OCI-LY1 (cell line): ENCODE measurements around the gene RTP2.

Experiments used
- H2AFZ ChIP-seq: fragments of 200-600 bp; sonication (generic), shearing (Covaris generic); 2 replicates; pipeline ENCODE4 v1.6.0; 2014; ENCODE audit warnings: antibody characterized with exemption, mild to moderate bottlenecking, low read length
- H3F3A ChIP-seq: fragments of 200-600 bp; sonication (generic), shearing (Covaris generic); 2 replicates; pipeline ENCODE4 v1.6.0; 2014; ENCODE audit warnings: mild to moderate bottlenecking, antibody characterized with exemption, low read length, moderate library complexity; ENCODE audit not compliant: insufficient read depth
- H3K27ac ChIP-seq: fragments of 200-600 bp; sonication (generic); 2 replicates; pipeline ENCODE4 v1.5.1; 2014; ENCODE audit warnings: low read length, mixed run types, mild to moderate bottlenecking, low read depth; ENCODE audit not compliant: poor library complexity, severe bottlenecking
- H3K27me3 ChIP-seq: fragments of 200-600 bp; sonication (generic); 2 replicates; pipeline ENCODE4 v1.6.0; 2014; ENCODE audit warnings: antibody characterized with exemption, mild to moderate bottlenecking, low read length, moderate library complexity; ENCODE audit not compliant: insufficient read depth
- H3K36me3 ChIP-seq: fragments of 200-600 bp; sonication (generic); 2 replicates; pipeline ENCODE4 v1.6.1; 2014; ENCODE audit warnings: mild to moderate bottlenecking, antibody characterized with exemption, low read length, moderate library complexity, mixed read lengths; ENCODE audit not compliant: insufficient read depth
- H3K4me1 ChIP-seq: fragments of 200-600 bp; sonication (generic); 2 replicates; pipeline ENCODE4 v1.5.1; 2014; ENCODE audit warnings: mild to moderate bottlenecking, low read length, moderate library complexity; ENCODE audit not compliant: insufficient read depth, severe bottlenecking
- H3K4me2 ChIP-seq: fragments of 200-600 bp; sonication (generic), shearing (Covaris generic); 2 replicates; pipeline ENCODE4 v1.6.1; 2014; ENCODE audit warnings: low read length
- H3K4me3 ChIP-seq: fragments of 200-600 bp; sonication (generic); 2 replicates; pipeline ENCODE4 v1.5.1; 2014; ENCODE audit warnings: low read length, low read depth, mild to moderate bottlenecking, mixed read lengths; ENCODE audit not compliant: poor library complexity, severe bottlenecking
- H3K79me2 ChIP-seq: fragments of 200-600 bp; shearing (Covaris generic); 2 replicates; pipeline ENCODE4 v1.6.1; 2016; ENCODE audit warnings: mixed run types, low read length, mixed read lengths; ENCODE audit not compliant: insufficient read depth
- H3K9ac ChIP-seq: fragments of 200-600 bp; sonication (generic), shearing (Covaris generic); 2 replicates; pipeline ENCODE4 v1.6.1; 2014; ENCODE audit warnings: mild to moderate bottlenecking, low read length, mixed read lengths
- H3K9me2 ChIP-seq: fragments of 200-600 bp; sonication (generic), shearing (Covaris generic); 2 replicates; pipeline ENCODE4 v1.6.1; 2014; ENCODE audit warnings: low read depth, mild to moderate bottlenecking, low read length, mixed read lengths
- H3K9me3 ChIP-seq: fragments of 200-600 bp; shearing (Covaris generic); 2 replicates; pipeline ENCODE4 v1.6.1; 2014; ENCODE audit warnings: low read length, mixed read lengths
- H4K20me1 ChIP-seq: fragments of 200-600 bp; sonication (generic), shearing (Covaris generic); 2 replicates; pipeline ENCODE4 v1.6.0; 2016; ENCODE audit warnings: mild to moderate bottlenecking, low read length; ENCODE audit not compliant: insufficient read depth
- EZH2 ChIP-seq: fragments of 200-600 bp; sonication (generic), shearing (Covaris generic); IDR thresholded peaks from 2 replicates; pipeline ENCODE4 v1.8.0; 2017; ENCODE audit warnings: borderline replicate concordance, mixed run types, mild to moderate bottlenecking, antibody characterized with exemption, low read length, moderate library complexity, mixed read lengths
- TF ChIP-seq, protein P1 (sequence below): fragments of 200-600 bp; sonication (generic), shearing (Covaris generic); IDR thresholded peaks from 2 replicates; pipeline ENCODE4 v1.5.1; 2017; ENCODE audit warnings: mild to moderate bottlenecking, antibody characterized with exemption, low read length, moderate library complexity, mixed read lengths

Gene RTP2

DNA sequence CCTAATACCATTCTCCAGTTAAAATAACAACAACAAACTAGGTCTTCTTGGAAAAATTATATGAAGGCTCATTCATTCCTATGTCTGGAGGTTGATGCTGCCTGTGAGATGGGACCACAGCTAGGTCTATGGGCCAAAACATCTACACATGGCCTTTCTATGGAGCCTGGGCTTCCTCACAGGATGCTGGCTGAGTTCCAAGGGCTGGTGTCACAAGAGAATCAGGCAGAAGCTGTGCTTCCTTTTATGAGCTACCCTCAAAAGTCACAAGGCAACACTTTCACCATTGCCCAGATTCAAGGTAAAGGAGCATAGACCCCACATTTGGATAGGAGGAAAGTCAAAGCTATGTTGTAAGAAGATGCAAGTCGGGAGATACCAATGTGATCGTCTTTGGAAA is 4.6 kb upstream of the RTP2 start:
- H3K4me1 ChIP-seq = no peaks in the 10 kb centered on the region
- no peak overlapping the region for H3K4me2 ChIP-seq
- no peaks in the 10 kb centered on the region for H4K20me1 ChIP-seq
- H3F3A ChIP-seq = no peaks in the 10 kb centered on the region
- no peaks in the 10 kb centered on the region for H3K79me2 ChIP-seq
- no peak overlapping the region for H3K4me3 ChIP-seq
- no peaks in the 10 kb centered on the region for H3K36me3 ChIP-seq
- no peak overlapping the region for H3K9ac ChIP-seq
- H3K9me2 ChIP-seq = no peaks in the 10 kb centered on the region
- H2AFZ ChIP-seq = no peak overlapping the region
- no peak for TF ChIP-seq EZH2
- TF ChIP-seq, protein P1, sequence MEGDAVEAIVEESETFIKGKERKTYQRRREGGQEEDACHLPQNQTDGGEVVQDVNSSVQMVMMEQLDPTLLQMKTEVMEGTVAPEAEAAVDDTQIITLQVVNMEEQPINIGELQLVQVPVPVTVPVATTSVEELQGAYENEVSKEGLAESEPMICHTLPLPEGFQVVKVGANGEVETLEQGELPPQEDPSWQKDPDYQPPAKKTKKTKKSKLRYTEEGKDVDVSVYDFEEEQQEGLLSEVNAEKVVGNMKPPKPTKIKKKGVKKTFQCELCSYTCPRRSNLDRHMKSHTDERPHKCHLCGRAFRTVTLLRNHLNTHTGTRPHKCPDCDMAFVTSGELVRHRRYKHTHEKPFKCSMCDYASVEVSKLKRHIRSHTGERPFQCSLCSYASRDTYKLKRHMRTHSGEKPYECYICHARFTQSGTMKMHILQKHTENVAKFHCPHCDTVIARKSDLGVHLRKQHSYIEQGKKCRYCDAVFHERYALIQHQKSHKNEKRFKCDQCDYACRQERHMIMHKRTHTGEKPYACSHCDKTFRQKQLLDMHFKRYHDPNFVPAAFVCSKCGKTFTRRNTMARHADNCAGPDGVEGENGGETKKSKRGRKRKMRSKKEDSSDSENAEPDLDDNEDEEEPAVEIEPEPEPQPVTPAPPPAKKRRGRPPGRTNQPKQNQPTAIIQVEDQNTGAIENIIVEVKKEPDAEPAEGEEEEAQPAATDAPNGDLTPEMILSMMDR = no peak
- H3K9me3 ChIP-seq = no peaks in the 10 kb centered on the region
- H3K27me3 ChIP-seq = no peaks in the 10 kb centered on the region
- H3K27ac ChIP-seq = no peak overlapping the region

DNA sequence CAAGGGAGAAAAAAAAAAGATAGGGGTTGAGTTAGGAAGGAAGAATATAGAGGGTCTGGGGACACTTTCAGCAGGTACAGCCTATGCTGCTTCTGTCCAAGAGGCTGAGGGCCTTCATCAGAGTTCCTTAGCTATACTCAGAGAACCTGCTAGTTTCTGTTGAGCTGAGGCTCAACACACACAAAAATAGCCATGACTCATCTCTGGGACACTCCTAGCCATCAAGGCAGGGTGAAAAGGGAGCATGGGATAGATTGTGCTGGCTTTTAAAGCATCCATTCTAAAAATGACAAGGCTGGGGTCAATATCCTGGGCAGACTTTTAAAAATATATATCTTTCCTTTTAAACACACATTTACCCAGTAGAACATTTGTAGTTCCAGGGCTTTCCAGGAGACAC is 2.8 kb upstream of the RTP2 start:
- TF ChIP-seq EZH2 = no peak
- TF ChIP-seq, protein P1 = no peak
- H3K4me2 ChIP-seq = no peak overlapping the region

DNA sequence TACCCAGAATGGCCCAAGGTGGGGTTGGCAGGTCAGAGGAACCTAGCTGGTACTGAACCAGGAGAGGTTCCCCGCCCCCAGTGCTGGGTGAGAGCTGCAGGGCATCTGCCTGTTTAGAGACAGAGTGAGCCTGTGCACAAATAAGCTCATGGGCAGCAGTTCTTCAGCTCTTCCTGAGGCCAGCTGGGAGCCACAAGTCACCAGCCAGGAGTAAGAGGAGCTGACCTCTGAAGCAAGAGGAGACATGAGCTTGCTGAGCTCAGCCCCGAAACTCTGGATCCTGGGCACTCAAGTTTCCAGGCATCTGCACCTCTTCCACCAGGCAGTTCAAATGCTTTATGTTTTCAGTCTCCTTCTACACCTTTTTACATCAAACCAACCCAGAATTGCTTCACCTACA is 2.1 kb downstream of the RTP2 start:
- no peaks in the 10 kb centered on the region for H4K20me1 ChIP-seq
- no peaks in the 10 kb centered on the region for H3K9me3 ChIP-seq
- H3F3A ChIP-seq = no peaks in the 10 kb centered on the region
- TF ChIP-seq, protein P1 = no peak
- no peak for TF ChIP-seq EZH2
- no peaks in the 10 kb centered on the region for H3K79me2 ChIP-seq
- no peaks in the 10 kb centered on the region for H3K9me2 ChIP-seq
- H3K36me3 ChIP-seq = no peaks in the 10 kb centered on the region
- peaks cover 16% of the 10 kb centered on the region; the same call in 1 of the 2 replicates for H3K27me3 ChIP-seq
- no peak overlapping the region for H3K4me2 ChIP-seq
- H3K9ac ChIP-seq = no peak overlapping the region
- no peak overlapping the region for H3K27ac ChIP-seq
- no peaks in the 10 kb centered on the region for H3K4me1 ChIP-seq
- no peak overlapping the region for H3K4me3 ChIP-seq
- H2AFZ ChIP-seq = no peak overlapping the region

More for the DNA sequence above, 2.8 kb upstream of the RTP2 start:
- Histone ChIP-seq H3K9me3 (no peaks in the 10 kb centered on the region), H4K20me1 (no peaks in the 10 kb centered on the region), H3K27me3 (0 out of 2 replicates have a peak, but pooled peaks cover under 1% of the 10 kb centered on the region), H3K27ac (no peak overlapping the region), H3K4me3 (no peak overlapping the region), H3K79me2 (no peaks in the 10 kb centered on the region), H3K4me1 (no peaks in the 10 kb centered on the region), H3K9me2 (no peaks in the 10 kb centered on the region), H3K9ac (no peak overlapping the region), H2AFZ (no peak overlapping the region), H3F3A (no peaks in the 10 kb centered on the region), H3K36me3 (no peaks in the 10 kb centered on the region)
